Keratinocyte (primary cell): ENCODE measurements around the gene MALRD1.

ENCODE experiments used
- EZH2 ChIP-seq: IDR thresholded peaks from one replicate; pipeline ENCODE4 v1.6.1; 2012; ENCODE audit warnings: inconsistent platforms, mild to moderate bottlenecking, low read length, moderate library complexity
- TF ChIP-seq, protein P1 (sequence below), 3 experiments: IDR thresholded peaks in 1 of 3; conservative IDR thresholded peaks in 1 of 3; optimal IDR thresholded peaks in 1 of 3; 2 replicates in 2 of 3; 3 replicates in 1 of 3; pipeline versions ENCODE3 to v1.5.1; 2011; ENCODE audit warnings: low read length in 3 of 3, mild to moderate bottlenecking in 3 of 3, moderate library complexity in 2 of 3, control low read depth in 1 of 3, inconsistent platforms in 1 of 3; ENCODE audit not compliant: insufficient read depth in 2 of 3; ENCODE audit errors: extremely low read depth in 1 of 3

DNA sequence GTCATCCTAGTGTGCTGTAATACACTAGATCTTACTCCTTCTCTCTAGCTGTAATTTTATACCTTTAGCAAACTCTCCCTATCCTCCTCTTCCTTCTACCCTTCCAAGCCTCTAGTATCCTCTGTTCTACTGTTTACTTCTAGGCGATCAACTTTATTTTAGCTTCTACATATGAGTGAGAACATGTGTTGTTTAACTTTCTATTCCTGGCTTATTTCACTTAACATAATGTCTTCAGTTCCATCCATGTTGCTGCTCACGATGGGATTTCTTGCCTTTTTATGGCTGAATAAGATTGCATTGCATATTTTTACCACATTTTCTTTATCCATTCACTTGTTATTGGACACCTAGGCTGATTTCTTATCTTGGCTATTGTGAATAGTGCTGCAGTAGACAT lies 318.6 kb downstream of the MALRD1 start:
- TF ChIP-seq, protein P1, sequence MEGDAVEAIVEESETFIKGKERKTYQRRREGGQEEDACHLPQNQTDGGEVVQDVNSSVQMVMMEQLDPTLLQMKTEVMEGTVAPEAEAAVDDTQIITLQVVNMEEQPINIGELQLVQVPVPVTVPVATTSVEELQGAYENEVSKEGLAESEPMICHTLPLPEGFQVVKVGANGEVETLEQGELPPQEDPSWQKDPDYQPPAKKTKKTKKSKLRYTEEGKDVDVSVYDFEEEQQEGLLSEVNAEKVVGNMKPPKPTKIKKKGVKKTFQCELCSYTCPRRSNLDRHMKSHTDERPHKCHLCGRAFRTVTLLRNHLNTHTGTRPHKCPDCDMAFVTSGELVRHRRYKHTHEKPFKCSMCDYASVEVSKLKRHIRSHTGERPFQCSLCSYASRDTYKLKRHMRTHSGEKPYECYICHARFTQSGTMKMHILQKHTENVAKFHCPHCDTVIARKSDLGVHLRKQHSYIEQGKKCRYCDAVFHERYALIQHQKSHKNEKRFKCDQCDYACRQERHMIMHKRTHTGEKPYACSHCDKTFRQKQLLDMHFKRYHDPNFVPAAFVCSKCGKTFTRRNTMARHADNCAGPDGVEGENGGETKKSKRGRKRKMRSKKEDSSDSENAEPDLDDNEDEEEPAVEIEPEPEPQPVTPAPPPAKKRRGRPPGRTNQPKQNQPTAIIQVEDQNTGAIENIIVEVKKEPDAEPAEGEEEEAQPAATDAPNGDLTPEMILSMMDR (optimal IDR thresholded peaks at IDR 0.05 in 1 of 3, IDR thresholded peaks at IDR 0.05 in 1 of 3, conservative IDR thresholded peaks at IDR 0.05 in 1 of 3; ENCODE audit: extremely low read depth in 1 of 3, insufficient read depth in 2 of 3, low read length in 3 of 3) = no peak
- no peak for TF ChIP-seq EZH2
